GM19099 (cell line): Measurements from ENCODE around the gene PLXND1.

Experiments used
- POLR2A ChIP-seq: IDR thresholded peaks from 3 replicates; pipeline ENCODE4 v1.6.1; 2011; ENCODE audit warnings: low read depth; ENCODE audit not compliant: insufficient read length; ENCODE audit errors: extremely low read depth

PLXND1 gene

GRCh38 chr3:129601713-129602112 is 4.8 kb downstream of the PLXND1 start:
- TF ChIP-seq POLR2A, result no peak

- TF ChIP-seq POLR2A, result no peak
Observed at GRCh38 chr3:129600348-129600747, 6.1 kb downstream of the PLXND1 start.

DNA sequence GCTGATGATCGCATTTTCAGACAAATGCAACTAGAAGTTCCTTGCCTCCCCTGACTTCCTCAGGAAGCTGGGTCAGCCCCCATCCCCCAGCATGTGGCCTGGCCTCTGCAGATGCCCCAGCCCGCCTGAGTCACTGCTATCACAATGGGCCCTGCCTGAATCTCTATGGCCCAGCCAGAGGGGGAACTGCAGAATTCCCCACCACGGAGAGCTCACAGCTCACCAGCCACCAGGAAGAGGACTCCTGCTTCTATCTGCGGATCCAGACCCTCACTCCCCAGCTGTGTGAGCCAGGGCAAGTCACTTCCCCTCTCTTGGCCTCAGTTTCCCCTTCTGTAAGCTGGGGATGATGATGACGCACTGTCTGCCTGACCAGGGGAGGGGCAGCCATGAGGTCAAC is 6.9 kb downstream of the PLXND1 start:
- TF ChIP-seq POLR2A, result no peak

DNA sequence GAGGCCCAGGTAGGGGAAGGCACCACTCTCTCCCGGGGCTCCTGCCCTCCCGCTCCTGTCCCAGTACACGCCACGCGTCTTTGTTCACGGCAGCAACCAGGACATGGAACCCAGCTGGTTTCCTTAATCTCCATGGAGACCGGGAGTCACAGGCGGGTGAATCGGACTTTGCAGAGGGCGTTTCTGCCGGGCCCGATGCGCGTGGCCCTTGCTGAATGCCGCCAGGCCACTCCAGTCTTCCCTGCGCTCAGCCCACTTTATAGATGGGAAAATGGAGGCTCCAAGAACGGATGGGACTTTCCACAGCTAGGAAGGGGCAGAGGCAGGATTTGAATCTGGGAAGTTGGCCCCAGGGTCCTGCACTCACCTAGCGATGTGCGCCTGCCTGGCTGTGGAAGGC is 7.4 kb downstream of the PLXND1 start:
- TF ChIP-seq POLR2A, result no peak

DNA sequence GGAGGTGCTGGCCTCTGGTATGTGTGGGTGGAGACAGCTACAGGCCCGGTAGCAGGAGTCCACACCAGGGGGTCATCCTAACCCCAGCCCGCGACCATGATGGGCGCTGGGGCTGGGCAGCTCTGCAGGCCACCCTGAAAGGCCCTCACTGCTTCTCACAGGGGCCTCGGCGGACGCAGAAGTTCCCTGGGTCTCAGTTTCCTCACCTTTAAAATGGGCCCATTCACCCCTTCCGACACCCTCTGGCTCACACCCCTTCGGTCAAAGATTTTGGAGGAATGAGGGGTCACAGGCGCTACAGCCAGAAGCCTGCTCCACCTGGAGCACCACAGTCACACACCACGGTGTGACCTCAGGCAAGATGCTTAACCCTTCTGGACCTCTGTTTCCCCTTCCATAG is 8.0 kb downstream of the PLXND1 start:
- no peak for TF ChIP-seq POLR2A

DNA sequence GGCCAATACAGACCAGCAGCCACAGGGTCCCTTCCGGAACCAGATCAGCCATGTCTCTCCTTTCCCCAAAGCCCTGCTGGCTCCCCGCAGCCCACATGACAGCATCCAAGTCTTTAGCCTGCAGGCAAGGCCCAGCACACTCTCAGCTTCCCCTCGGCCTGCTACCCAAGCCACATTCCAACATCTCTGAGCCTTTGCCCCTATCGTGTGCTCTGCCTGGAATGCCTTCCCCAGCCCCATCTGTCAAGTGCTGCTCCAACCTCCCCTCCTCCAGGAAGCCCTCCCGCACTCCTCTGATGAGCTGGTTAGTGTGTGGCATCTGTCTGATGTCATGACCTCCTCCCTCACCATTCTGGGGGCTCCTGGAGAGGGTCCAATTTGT is 8.5 kb downstream of the PLXND1 start:
- no peak for TF ChIP-seq POLR2A

DNA sequence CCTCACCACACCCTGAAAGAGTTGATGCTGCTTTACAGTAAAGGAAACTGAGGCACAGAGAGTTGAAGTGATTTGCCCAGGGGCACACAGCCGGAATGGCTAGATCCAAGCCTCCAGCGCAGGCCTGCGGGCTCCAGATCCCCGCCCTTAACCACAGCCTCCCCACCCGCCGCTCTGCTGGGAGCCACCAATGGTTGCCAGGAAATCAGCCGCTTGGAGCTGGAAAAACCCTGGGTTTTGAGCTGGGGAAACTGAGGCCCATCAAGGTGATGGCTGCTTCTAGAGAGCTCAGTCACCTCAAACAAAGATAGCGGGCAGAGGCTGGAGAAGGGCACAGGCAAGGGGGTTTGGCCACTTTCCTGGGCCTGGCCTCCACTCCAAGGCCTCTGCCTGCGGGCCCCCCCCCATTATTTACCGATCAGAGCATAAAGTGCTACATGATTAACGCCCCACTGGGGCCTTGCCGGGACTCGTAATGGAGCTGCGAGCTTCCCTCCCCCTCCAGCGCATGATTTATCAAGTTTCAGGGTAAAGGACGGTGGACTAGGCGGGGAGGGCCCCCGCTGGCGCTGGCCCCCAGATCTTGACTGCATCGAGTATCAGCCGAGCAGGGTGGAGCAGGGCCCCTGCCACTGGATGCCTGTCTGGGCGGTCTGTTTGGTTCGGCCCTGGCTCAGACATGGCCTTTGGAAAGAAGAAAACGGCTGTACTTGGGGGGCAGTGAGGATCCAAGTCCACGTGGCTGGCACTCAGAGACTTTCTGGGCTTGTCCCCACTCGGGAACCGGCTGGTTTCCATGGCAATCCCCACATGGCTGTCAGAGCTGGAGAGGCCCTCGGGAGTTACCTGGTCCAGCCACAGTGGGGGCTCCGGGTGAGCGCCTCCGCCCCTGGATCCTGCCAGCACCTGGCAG is 9.1 kb downstream of the PLXND1 start:
- no peak for TF ChIP-seq POLR2A

DNA sequence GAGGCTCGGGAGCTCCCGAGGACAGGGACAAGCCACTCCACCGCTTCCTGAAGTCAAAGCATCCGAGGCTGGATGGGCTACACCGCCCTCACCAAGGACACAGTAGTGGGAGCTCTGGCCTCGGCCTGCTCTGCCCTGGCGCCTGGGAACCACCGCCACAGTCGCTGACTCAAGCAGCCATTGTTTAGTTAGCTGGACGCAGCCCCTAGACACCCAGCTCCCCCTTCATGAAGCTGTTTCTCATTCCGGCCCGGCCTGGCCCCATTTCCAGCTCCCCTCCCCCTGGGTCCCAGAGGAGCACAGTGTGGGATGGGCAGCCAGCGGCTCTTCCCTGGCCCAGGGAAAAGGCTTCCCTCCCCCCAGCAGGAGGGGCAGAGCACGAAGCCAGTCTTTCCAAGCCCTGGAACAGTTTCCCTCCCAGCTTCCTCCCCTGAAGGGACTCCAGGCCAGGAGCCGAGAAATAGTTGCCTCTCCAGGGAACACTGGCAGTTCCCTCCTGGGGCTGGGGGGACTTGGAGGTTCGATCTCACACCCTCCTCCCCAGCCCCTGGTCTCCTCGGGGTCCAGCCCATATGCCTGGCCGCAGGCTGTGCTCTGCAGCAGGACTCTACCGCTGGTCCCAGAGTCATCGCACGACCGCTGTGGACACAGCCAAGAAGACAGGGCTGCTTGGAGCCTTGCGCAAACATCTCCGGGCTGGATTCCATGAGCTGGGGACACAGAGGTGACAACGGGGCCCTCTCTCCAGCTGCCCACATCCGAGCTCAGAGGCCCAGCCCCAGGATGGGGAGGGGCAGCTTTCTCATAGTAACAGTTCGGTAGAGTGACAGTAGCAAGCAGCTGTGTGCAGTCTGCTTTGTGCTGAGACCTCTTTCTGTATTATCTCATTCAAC is 10.0 kb downstream of the PLXND1 start:
- no peak for TF ChIP-seq POLR2A

DNA sequence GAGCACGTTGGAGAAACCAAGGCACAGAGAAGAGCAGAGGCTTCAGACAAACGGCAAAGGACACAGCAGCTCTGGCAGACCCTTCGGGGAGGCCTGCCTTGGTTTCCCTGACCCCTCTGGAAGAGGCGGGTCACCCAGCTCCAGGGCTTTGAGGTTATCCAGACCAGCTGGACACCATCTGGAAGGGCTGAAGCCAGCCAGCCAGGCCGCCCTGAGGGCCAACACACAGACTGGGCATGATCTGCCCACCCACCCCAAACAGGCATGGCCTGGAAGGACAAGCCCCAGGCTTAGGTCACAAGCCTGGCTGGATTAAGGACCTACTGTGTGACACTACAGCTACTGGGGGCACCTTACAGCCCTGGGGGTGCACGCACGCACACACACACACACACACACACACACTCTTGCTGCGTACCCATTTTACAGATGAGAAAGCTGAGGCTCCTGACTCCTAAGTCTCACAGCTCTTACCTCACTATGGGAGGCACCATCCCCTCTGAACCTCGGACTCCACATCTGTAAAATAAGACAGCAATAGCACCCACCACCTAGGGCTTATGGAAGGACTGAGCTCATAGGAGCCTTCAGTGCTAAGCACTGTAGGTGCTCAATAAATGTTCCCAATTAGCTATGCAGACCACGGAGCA is 10.8 kb downstream of the PLXND1 start:
- TF ChIP-seq POLR2A, result no peak

GRCh38 chr3:129594907-129595390 is 11.5 kb downstream of the PLXND1 start:
- no peak for TF ChIP-seq POLR2A

DNA sequence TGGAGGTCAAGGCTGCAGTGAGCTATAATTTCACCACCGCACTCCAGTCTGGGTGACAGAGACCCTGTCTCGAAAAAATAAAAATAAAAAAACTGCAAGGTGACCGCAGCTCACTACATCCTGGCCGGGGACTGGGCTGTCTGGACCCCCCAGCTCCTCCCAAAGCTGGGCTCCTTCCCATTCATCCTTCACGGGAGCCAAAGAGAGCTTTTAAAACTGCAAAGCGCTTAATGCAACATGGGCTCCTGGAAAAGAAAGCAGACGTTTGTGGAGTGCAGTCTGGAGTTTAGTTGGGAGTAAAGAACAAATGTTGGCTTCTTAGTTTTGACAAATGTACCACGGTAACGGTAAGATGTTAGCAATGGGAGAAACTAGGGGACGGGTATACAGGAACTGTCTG is 12.1 kb downstream of the PLXND1 start:
- TF ChIP-seq POLR2A, result no peak

DNA sequence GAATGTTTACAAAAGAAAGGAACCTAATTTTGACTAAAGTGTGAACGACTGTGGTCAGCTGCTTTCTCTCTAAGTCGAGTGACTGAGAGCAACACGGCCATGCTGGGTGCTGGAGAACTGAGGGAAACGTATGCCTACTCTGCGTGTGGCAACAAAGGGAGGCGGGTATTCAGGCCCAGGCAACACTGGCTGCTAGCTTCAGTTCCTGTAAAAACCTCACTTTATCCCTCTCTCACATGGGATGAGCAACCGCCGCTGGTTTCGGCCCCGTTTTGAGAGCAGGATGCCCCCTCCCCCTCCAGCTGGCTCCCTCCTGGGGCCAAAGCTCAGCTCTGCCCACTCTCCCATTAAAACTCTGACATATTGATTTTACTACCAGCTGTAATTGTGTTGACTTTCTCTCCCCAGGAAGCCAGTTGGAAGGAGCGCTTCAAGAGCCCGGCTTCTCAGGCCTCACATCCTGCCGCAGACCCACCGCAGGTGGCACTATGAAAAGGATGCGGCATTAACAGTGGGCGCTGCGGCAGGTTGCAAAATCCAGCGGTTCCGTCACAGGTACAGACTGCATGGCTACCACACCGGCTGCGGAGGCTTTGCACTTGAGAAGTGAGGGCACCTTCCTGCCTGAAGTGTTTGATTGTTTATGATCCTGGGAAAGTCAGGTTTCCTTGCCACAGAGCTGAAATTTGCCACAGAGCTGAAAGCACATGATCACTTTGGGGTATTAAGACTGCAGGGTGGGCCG is 12.7 kb downstream of the PLXND1 start:
- no peak for TF ChIP-seq POLR2A

DNA sequence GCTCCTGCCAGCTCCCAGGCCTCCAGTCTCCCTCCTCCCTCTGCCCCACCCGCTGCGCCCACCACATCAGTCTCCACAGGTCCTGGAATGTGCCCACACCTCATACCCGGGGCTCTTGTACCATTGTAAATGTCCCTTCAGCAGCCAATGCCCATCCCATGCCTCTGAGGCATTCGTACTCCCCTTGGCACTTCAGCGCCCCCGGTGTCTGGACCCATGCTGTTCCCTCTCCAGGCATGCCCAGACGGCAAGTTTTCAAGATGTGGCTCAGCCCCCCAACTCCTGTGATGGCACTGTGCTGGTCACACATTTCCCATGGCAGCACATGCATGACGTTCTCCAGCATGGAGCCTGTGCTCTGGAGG is 13.3 kb downstream of the PLXND1 start:
- TF ChIP-seq POLR2A, result no peak

GRCh38 chr3:129592381-129593131 is 13.9 kb downstream of the PLXND1 start:
- TF ChIP-seq POLR2A, result no peak
